RKO (cell line): Measurements from ENCODE around the gene SRGAP2C.
"Not testable (repeated sequence)": the region's sequence is repeated elsewhere in the genome, so short reads cannot be mapped to it uniquely, and the experiment has no call there.

Source experiments
- DNase-seq: peaks from one replicate; pipeline ENCODE4 v3.0.0-alpha.2; 2016; ENCODE audit warnings: low spot score

SRGAP2C gene

GRCh38 chr1:121423956-121424355 lies 239.2 kb downstream of the SRGAP2C start:
- DNase-seq, result not testable (repeated sequence)

DNA sequence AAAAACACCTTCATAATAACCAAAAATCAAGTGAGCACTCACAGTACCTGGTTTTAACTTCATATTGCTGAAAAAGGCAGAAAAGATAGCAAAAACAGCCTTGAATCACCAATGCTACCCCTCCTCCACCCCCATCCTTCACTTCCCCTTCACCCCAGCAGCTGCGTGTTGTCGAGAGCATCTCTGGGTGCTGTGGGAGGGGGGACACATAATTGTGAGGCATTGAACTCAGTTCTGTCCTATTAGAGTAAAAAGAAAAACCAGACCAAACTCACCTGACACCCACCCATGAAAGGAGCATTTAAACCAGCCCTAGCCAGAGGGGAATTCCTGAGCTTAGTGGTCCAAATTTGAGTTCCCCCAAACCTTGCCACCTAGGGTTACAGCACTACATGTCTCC lies 248.7 kb downstream of the SRGAP2C start:
- DNase-seq, result not testable (repeated sequence)

DNA sequence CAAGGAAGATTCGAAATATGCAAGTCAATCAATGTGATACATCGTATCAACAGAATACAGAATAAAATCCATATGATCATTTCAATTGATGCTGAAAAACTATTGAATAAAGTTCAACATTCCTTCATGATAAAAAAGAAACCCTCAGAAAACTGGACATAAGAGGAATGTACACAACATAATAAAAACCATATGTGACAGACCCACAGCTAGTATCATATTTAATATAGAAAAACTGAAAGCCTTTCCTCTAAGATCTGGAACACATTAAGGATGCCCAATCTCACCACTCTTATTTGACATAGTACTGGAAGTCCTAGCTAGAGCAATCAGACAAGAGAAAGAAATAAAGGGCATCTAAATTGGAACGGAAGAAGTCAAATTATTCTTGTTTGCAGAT lies 254.1 kb downstream of the SRGAP2C start:
- not testable (repeated sequence) for DNase-seq

DNA sequence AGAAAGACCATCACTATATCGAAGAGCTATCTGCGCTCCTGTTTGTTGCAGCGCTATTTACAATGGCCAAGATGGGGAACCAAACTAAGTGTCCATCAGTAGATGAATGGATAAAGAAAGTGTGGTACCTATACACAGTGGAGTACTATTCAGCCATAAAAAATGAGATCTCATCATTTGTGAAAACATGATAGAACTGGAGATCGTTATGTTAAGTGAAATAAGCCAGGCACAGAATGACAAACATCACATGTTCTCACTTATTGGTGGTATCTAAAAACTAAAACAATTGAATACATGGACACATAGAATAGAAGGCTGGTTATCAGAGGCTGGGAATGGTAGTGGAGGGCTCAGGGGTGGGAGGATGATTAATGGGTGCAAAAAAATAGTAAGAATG lies 256.2 kb downstream of the SRGAP2C start:
- no peak for DNase-seq
